SK-N-SH treated with all-trans-retinoic acid at 6 μM for 48 hours (cell line): Measurements from ENCODE around the gene RHO.

ENCODE experiments used
- ATAC-seq: fragments of 200-7000 bp; cut with Tn5 transposase; 3 replicates; pipeline ENCODE4 v1.9.1; 2020; ENCODE audit warnings: mild to moderate bottlenecking, moderate library complexity
- ARNTL ChIP-seq: fragments of 450-650 bp; formaldehyde crosslinking; IDR thresholded peaks from 2 replicates; pipeline ENCODE4 v1.5.0; 2020; ENCODE audit warnings: low read depth, mild to moderate bottlenecking, moderate library complexity, borderline replicate concordance
- BACH2 ChIP-seq: fragments of 250-450 bp; sonication (Bioruptor Pico); IDR thresholded peaks from 2 replicates; pipeline ENCODE4 v1.9.0; 2021; ENCODE audit warnings: mild to moderate bottlenecking, borderline replicate concordance
- CSDC2 ChIP-seq: fragments of 250-450 bp; sonication (Bioruptor Pico); IDR thresholded peaks from 2 replicates; pipeline ENCODE4 v1.5.0; 2020; ENCODE audit warnings: mild to moderate bottlenecking, moderate library complexity
- ESRRG ChIP-seq: fragments of 250-450 bp; sonication (Bioruptor Pico); IDR thresholded peaks from 2 replicates; pipeline ENCODE4 v1.6.1; 2021; ENCODE audit warnings: mild to moderate bottlenecking
- GLIS3 ChIP-seq: fragments of 250-450 bp; sonication (Bioruptor Pico); IDR thresholded peaks from 2 replicates; pipeline ENCODE4 v1.5.0; 2020; ENCODE audit warnings: mild to moderate bottlenecking, moderate library complexity
- ISL1 ChIP-seq: fragments of 250-450 bp; sonication (Bioruptor Pico); IDR thresholded peaks from 2 replicates; pipeline ENCODE4 v2.1.2; 2022; ENCODE audit warnings: mild to moderate bottlenecking, moderate library complexity
- OSR1 ChIP-seq: fragments of 250-450 bp; sonication (Bioruptor Pico); IDR thresholded peaks from 2 replicates; pipeline ENCODE4 v1.8.0; 2022; ENCODE audit warnings: moderate library complexity, mild to moderate bottlenecking, inconsistent platforms
- RARB ChIP-seq: fragments of 250-450 bp; sonication (Bioruptor Pico); IDR thresholded peaks from 2 replicates; pipeline ENCODE4 v1.8.0; 2021; ENCODE audit warnings: mild to moderate bottlenecking, moderate library complexity
- SNAI2 ChIP-seq: fragments of 250-450 bp; sonication (Bioruptor Pico); IDR thresholded peaks from 2 replicates; pipeline ENCODE4 v1.5.0; 2020; ENCODE audit warnings: mild to moderate bottlenecking, moderate library complexity
- TCF4 ChIP-seq: fragments of 250-450 bp; sonication (Bioruptor Pico); IDR thresholded peaks from 2 replicates; pipeline ENCODE4 v1.8.0; 2021; ENCODE audit warnings: mild to moderate bottlenecking, moderate library complexity, borderline replicate concordance
- TOX ChIP-seq: fragments of 250-450 bp; sonication (Bioruptor Pico); IDR thresholded peaks from 2 replicates; pipeline ENCODE4 v1.8.0; 2021; ENCODE audit warnings: mild to moderate bottlenecking, moderate library complexity, borderline replicate concordance
- ZC3H10 ChIP-seq: fragments of 250-450 bp; sonication (Bioruptor Pico); IDR thresholded peaks from 2 replicates; pipeline ENCODE4 v1.5.1; 2021; ENCODE audit warnings: mild to moderate bottlenecking, moderate library complexity
- ZFP3 ChIP-seq: fragments of 250-450 bp; sonication (Bioruptor Pico); IDR thresholded peaks from 2 replicates; pipeline ENCODE4 v1.5.0; 2020; ENCODE audit warnings: mild to moderate bottlenecking, moderate library complexity
- ZFP30 ChIP-seq: fragments of 450-650 bp; formaldehyde crosslinking; IDR thresholded peaks from 2 replicates; pipeline ENCODE4 v1.5.0; 2022; ENCODE audit warnings: mild to moderate bottlenecking, moderate library complexity
- ZNF565 ChIP-seq: fragments of 450-650 bp; formaldehyde crosslinking; conservative IDR thresholded peaks from 2 replicates; pipeline ENCODE4 v1.5.0; 2020; ENCODE audit warnings: low read depth, mild to moderate bottlenecking, moderate library complexity
- ZNF70 ChIP-seq: fragments of 450-650 bp; formaldehyde crosslinking; IDR thresholded peaks from 2 replicates; pipeline ENCODE4 v1.5.0; 2020; ENCODE audit warnings: mild to moderate bottlenecking, moderate library complexity
- ZNF8 ChIP-seq: fragments of 450-650 bp; formaldehyde crosslinking; IDR thresholded peaks from 2 replicates; pipeline ENCODE4 v1.5.0; 2020; ENCODE audit warnings: mild to moderate bottlenecking, moderate library complexity
- TF ChIP-seq, protein P1 (sequence below): fragments of 250-450 bp; sonication (Bioruptor Pico); IDR thresholded peaks from 2 replicates; pipeline ENCODE4 v1.5.1; 2021; ENCODE audit warnings: mild to moderate bottlenecking, moderate library complexity
- TF ChIP-seq, protein P2 (sequence below): fragments of 250-450 bp; sonication (Bioruptor Pico); IDR thresholded peaks from 2 replicates; pipeline ENCODE4 v1.5.0; 2020; ENCODE audit warnings: mild to moderate bottlenecking, moderate library complexity
- TF ChIP-seq, protein P3 (sequence below): fragments of 250-450 bp; sonication (Bioruptor Pico); IDR thresholded peaks from 2 replicates; pipeline ENCODE4 v1.5.1; 2020; ENCODE audit warnings: low read depth, mild to moderate bottlenecking, moderate library complexity
- TF ChIP-seq, protein P4 (sequence below): fragments of 250-450 bp; sonication (Bioruptor Pico); IDR thresholded peaks from 2 replicates; pipeline ENCODE4 v1.8.0; 2021; ENCODE audit warnings: low read depth, mild to moderate bottlenecking, moderate library complexity, borderline replicate concordance

RHO gene

DNA sequence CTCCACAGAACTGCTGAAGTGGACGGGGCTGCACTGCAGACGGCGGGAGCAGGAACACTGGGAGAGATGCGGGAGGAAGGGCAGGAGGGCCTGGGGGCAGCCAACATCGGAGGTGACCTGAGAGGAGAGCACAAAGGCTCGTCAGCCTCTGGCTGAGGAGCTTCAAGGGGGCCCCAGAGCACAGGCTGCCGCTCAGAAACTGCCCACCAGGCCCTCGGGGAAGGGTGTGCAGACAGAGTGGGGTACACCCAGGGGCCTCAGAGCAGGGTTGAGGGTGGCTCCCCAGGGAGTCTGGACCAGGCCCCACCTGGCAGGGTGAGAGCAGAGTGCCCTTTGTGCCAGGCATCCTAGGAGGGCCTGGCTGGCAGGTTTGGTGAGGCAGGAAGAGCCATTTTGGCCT is 14.7 kb upstream of the RHO start:
- ATAC-seq, result no peak
- TF ChIP-seq ZC3H10 (CRISPR knock-in tag) (no peak), ZFP30 (CRISPR knock-in tag) (no peak), GLIS3 (CRISPR knock-in tag) (no peak), ARNTL (CRISPR knock-in tag) (no peak), ISL1 (no peak), SNAI2 (CRISPR knock-in tag) (no peak), ZNF565 (CRISPR knock-in tag) (no peak), ZNF70 (no peak), RARB (no peak), TOX (no peak), TCF4 (CRISPR knock-in tag) (no peak), OSR1 (CRISPR knock-in tag) (no peak), CSDC2 (CRISPR knock-in tag) (no peak)
- TF ChIP-seq, protein P1, sequence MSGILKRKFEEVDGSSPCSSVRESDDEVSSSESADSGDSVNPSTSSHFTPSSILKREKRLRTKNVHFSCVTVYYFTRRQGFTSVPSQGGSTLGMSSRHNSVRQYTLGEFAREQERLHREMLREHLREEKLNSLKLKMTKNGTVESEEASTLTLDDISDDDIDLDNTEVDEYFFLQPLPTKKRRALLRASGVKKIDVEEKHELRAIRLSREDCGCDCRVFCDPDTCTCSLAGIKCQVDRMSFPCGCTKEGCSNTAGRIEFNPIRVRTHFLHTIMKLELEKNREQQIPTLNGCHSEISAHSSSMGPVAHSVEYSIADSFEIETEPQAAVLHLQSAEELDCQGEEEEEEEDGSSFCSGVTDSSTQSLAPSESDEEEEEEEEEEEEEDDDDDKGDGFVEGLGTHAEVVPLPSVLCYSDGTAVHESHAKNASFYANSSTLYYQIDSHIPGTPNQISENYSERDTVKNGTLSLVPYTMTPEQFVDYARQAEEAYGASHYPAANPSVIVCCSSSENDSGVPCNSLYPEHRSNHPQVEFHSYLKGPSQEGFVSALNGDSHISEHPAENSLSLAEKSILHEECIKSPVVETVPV (CRISPR knock-in tag), result no peak
- TF ChIP-seq, protein P2, sequence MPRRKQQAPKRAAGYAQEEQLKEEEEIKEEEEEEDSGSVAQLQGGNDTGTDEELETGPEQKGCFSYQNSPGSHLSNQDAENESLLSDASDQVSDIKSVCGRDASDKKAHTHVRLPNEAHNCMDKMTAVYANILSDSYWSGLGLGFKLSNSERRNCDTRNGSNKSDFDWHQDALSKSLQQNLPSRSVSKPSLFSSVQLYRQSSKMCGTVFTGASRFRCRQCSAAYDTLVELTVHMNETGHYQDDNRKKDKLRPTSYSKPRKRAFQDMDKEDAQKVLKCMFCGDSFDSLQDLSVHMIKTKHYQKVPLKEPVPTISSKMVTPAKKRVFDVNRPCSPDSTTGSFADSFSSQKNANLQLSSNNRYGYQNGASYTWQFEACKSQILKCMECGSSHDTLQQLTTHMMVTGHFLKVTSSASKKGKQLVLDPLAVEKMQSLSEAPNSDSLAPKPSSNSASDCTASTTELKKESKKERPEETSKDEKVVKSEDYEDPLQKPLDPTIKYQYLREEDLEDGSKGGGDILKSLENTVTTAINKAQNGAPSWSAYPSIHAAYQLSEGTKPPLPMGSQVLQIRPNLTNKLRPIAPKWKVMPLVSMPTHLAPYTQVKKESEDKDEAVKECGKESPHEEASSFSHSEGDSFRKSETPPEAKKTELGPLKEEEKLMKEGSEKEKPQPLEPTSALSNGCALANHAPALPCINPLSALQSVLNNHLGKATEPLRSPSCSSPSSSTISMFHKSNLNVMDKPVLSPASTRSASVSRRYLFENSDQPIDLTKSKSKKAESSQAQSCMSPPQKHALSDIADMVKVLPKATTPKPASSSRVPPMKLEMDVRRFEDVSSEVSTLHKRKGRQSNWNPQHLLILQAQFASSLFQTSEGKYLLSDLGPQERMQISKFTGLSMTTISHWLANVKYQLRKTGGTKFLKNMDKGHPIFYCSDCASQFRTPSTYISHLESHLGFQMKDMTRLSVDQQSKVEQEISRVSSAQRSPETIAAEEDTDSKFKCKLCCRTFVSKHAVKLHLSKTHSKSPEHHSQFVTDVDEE (CRISPR knock-in tag), result no peak

DNA sequence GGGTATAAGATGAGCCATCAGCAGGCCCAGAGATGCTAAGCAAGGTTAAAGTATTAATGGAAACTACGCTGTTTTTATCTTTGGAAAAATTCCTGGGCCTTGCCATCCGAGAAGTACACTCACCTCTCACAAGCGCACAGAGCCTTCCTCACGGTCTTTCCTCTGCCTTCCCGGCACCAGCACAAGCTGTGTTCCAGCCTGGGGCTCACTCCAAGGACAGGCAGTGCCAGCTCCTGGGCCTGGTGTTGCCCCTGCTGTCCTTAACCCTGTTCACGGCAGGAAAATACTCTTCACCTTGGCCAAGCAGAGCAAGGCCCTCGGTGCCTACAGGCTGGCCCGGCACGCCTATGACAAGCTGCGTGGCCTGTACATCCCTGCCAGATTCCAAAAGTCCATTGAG is 14.3 kb upstream of the RHO start:
- no peak for ATAC-seq
- TF ChIP-seq, protein P3, sequence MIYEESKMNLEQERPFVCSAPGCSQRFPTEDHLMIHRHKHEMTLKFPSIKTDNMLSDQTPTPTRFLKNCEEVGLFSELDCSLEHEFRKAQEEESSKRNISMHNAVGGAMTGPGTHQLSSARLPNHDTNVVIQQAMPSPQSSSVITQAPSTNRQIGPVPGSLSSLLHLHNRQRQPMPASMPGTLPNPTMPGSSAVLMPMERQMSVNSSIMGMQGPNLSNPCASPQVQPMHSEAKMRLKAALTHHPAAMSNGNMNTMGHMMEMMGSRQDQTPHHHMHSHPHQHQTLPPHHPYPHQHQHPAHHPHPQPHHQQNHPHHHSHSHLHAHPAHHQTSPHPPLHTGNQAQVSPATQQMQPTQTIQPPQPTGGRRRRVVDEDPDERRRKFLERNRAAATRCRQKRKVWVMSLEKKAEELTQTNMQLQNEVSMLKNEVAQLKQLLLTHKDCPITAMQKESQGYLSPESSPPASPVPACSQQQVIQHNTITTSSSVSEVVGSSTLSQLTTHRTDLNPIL (CRISPR knock-in tag), result no peak
- TF ChIP-seq ZFP30 (CRISPR knock-in tag) (no peak), ZNF565 (CRISPR knock-in tag) (no peak), ISL1 (no peak), ZNF70 (no peak), CSDC2 (CRISPR knock-in tag) (no peak), ZC3H10 (CRISPR knock-in tag) (no peak), TOX (no peak), ZNF8 (CRISPR knock-in tag) (no peak), OSR1 (CRISPR knock-in tag) (no peak)
- TF ChIP-seq, protein P2 (CRISPR knock-in tag), result no peak
- TF ChIP-seq, protein P1 (CRISPR knock-in tag), result no peak
- TF ChIP-seq, protein P4, sequence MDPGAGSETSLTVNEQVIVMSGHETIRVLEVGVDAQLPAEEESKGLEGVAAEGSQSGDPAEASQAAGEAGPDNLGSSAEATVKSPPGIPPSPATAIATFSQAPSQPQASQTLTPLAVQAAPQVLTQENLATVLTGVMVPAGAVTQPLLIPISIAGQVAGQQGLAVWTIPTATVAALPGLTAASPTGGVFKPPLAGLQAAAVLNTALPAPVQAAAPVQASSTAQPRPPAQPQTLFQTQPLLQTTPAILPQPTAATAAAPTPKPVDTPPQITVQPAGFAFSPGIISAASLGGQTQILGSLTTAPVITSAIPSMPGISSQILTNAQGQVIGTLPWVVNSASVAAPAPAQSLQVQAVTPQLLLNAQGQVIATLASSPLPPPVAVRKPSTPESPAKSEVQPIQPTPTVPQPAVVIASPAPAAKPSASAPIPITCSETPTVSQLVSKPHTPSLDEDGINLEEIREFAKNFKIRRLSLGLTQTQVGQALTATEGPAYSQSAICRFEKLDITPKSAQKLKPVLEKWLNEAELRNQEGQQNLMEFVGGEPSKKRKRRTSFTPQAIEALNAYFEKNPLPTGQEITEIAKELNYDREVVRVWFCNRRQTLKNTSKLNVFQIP, result no peak

DNA sequence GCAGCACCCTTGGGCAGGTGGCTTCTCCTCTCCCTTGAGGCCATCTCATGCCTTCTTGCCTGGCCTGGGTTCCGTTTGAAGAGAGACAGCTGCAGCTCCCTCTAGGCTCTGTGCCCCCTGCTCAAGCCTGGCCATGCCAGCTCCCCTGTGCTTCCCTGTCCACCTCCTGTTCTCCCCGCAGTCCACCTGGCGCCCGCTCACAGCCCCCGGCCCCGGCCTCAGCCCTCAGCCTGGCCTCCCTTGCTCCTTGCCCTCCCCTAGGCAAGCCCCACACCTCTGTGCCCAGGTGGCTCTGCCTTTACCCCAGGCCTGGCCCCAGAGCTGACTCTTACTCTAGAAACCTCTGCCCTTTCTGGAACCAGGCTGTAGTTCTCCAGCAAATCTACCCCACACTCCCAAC is 13.9 kb upstream of the RHO start:
- ATAC-seq, result no peak
- TF ChIP-seq, protein P2 (CRISPR knock-in tag), result no peak
- no peak for TF ChIP-seq BACH2
- TF ChIP-seq OSR1 (CRISPR knock-in tag), result no peak
- no peak for TF ChIP-seq CSDC2 (CRISPR knock-in tag)
- TF ChIP-seq ZFP3 (CRISPR knock-in tag), result no peak
- no peak for TF ChIP-seq ZNF8 (CRISPR knock-in tag)
- no peak for TF ChIP-seq GLIS3 (CRISPR knock-in tag)
- no peak for TF ChIP-seq ESRRG (CRISPR knock-in tag)
- TF ChIP-seq ZC3H10 (CRISPR knock-in tag), result no peak
- TF ChIP-seq TOX, result no peak
- TF ChIP-seq, protein P1 (CRISPR knock-in tag), result no peak
- no peak for TF ChIP-seq RARB
